Hepatocyte (in vitro differentiated cells): ENCODE measurements around the gene SMOC1. TPM values are rescaled to one million over a fixed set of nuclear protein-coding genes. Genes with fewer than 3 reads are reported as not detected.
A peak's percentile ranks its signal among the peaks of the same experiment; 100 is the strongest.

Experiments used
- DNase-seq: peaks from one replicate; pipeline ENCODE4 v3.0.0-alpha.2; 2016; ENCODE audit warnings: low spot score
- H2AFZ ChIP-seq: fragments of 200-600 bp; sonication (generic); 2 replicates; pipeline ENCODE4 v1.6.0; 2016; ENCODE audit warnings: antibody characterized with exemption, mild to moderate bottlenecking
- H3K27ac ChIP-seq: fragments of 200-600 bp; sonication (generic); 2 replicates; pipeline ENCODE4 v1.5.1; 2016; ENCODE audit warnings: mild to moderate bottlenecking
- H3K27me3 ChIP-seq: fragments of 200-600 bp; sonication (generic); 2 replicates; pipeline ENCODE4 v1.6.1; 2016
- H3K36me3 ChIP-seq: fragments of 200-600 bp; sonication (generic); replicated peaks from 2 replicates; pipeline ENCODE4 v1.5.1; 2016; ENCODE audit warnings: low read depth; ENCODE audit not compliant: insufficient read depth
- H3K4me1 ChIP-seq: fragments of 200-600 bp; sonication (generic); 2 replicates; pipeline ENCODE4 v1.5.1; 2016; ENCODE audit warnings: mild to moderate bottlenecking, moderate library complexity; ENCODE audit not compliant: insufficient read depth
- H3K4me2 ChIP-seq: fragments of 200-600 bp; sonication (generic); 2 replicates; pipeline ENCODE4 v1.6.0; 2016
- H3K4me3 ChIP-seq: fragments of 200-600 bp; sonication (generic); 2 replicates; pipeline ENCODE4 v1.5.1; 2016; ENCODE audit warnings: mild to moderate bottlenecking
- H3K79me2 ChIP-seq: fragments of 200-600 bp; sonication (generic); 2 replicates; pipeline ENCODE4 v1.6.0; 2017; ENCODE audit warnings: mild to moderate bottlenecking
- H3K9me2 ChIP-seq: fragments of 200-600 bp; sonication (generic); replicated peaks from 2 replicates; pipeline ENCODE4 v1.6.0; 2017; ENCODE audit warnings: mild to moderate bottlenecking; ENCODE audit not compliant: insufficient read depth
- H3K9me3 ChIP-seq: fragments of 200-600 bp; sonication (generic); 2 replicates; pipeline ENCODE4 v1.5.1; 2016; ENCODE audit warnings: low read depth, mild to moderate bottlenecking
- H4K20me1 ChIP-seq: fragments of 200-600 bp; sonication (generic); 2 replicates; pipeline ENCODE4 v1.6.0; 2016; ENCODE audit warnings: mild to moderate bottlenecking; ENCODE audit not compliant: insufficient read depth, poor library complexity, severe bottlenecking
- EZH2 ChIP-seq: fragments of 200-600 bp; sonication (generic); IDR thresholded peaks from 2 replicates; pipeline ENCODE4 v1.6.1; 2016; ENCODE audit warnings: antibody characterized with exemption, mild to moderate bottlenecking, borderline replicate concordance
- EZH2phosphoT487 ChIP-seq: fragments of 200-600 bp; sonication (generic); IDR thresholded peaks from one replicate; pipeline ENCODE4 v1.6.1; 2018; ENCODE audit warnings: antibody characterized with exemption, mild to moderate bottlenecking, low read depth, moderate library complexity; ENCODE audit not compliant: unreplicated experiment, severe bottlenecking
- WGBS: methylation state at CpG from one replicate; pipeline ENCODE4 v1.1.6; 2016; ENCODE audit warnings: low lambda C conversion rate; ENCODE audit errors: missing lambda C conversion rate; 5-methylcytosine and 5-hydroxymethylcytosine counted together
- polyA plus RNA-seq: library from polyadenylated mRNA; unstranded; fragments of >200 nt; fragmentation: Nextera tagmentation; extraction: Ambion mirVana; gene quantifications from 2 replicates; pipeline ENCODE4 v1.2.1, GENCODE V29; 2016
- total RNA-seq: library from RNA; depleted of rRNA; stranded (reverse); fragments of >200 nt; gene quantifications from 2 replicates; pipeline ENCODE4 v1.2.3, GENCODE V29; 2014
- TF ChIP-seq, protein P1 (sequence below): fragments of 200-600 bp; sonication (generic); IDR thresholded peaks from 2 replicates; pipeline ENCODE4 v1.5.1; 2016; ENCODE audit warnings: antibody characterized with exemption, mild to moderate bottlenecking; ENCODE audit not compliant: poor library complexity

Gene SMOC1
- total and polyA plus RNA-seq, 2 experiments from 2014 or later: 2.1 to 6.2 TPM

DNA sequence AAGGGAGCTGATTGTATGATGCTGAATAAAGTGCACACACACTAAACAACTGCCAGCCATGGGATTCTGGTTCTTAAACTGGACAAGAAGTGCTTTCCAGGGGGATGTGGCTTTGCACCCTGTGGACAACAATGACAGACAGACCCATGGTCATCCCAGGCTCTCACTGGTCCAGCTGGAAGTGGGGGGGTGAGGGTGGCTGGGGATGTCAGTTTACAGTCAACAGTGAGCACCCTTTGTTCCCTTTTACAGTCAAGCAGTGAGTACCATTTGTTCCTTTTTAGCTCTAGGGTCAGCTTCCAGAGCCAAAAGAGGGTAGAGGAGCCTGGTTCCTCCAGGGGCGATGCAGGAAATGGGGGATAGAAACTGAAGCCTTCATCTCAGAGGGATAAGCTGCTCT lies 100.7 kb downstream of the SMOC1 start:
- WGBS: 100% methylated on average over 1 of the region's 1 CpG
- no peak for TF ChIP-seq EZH2
- TF ChIP-seq, protein P1, sequence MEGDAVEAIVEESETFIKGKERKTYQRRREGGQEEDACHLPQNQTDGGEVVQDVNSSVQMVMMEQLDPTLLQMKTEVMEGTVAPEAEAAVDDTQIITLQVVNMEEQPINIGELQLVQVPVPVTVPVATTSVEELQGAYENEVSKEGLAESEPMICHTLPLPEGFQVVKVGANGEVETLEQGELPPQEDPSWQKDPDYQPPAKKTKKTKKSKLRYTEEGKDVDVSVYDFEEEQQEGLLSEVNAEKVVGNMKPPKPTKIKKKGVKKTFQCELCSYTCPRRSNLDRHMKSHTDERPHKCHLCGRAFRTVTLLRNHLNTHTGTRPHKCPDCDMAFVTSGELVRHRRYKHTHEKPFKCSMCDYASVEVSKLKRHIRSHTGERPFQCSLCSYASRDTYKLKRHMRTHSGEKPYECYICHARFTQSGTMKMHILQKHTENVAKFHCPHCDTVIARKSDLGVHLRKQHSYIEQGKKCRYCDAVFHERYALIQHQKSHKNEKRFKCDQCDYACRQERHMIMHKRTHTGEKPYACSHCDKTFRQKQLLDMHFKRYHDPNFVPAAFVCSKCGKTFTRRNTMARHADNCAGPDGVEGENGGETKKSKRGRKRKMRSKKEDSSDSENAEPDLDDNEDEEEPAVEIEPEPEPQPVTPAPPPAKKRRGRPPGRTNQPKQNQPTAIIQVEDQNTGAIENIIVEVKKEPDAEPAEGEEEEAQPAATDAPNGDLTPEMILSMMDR: no peak
- TF ChIP-seq EZH2phosphoT487: no peak
- no peak overlapping the region for H2AFZ ChIP-seq
- no peaks in the 10 kb centered on the region for H3K9me2 ChIP-seq
- H3K27me3 ChIP-seq: no peaks in the 10 kb centered on the region
- no peak overlapping the region for H3K4me3 ChIP-seq
- peaks cover 16% of the 10 kb centered on the region for H3K4me1 ChIP-seq
- H3K36me3 ChIP-seq: no peaks in the 10 kb centered on the region
- H3K79me2 ChIP-seq: no peaks in the 10 kb centered on the region
- H3K27ac ChIP-seq: no peak overlapping the region
- H4K20me1 ChIP-seq: no peaks in the 10 kb centered on the region
- no peak for DNase-seq
- no peaks in the 10 kb centered on the region for H3K9me3 ChIP-seq
- no peak overlapping the region for H3K4me2 ChIP-seq

DNA sequence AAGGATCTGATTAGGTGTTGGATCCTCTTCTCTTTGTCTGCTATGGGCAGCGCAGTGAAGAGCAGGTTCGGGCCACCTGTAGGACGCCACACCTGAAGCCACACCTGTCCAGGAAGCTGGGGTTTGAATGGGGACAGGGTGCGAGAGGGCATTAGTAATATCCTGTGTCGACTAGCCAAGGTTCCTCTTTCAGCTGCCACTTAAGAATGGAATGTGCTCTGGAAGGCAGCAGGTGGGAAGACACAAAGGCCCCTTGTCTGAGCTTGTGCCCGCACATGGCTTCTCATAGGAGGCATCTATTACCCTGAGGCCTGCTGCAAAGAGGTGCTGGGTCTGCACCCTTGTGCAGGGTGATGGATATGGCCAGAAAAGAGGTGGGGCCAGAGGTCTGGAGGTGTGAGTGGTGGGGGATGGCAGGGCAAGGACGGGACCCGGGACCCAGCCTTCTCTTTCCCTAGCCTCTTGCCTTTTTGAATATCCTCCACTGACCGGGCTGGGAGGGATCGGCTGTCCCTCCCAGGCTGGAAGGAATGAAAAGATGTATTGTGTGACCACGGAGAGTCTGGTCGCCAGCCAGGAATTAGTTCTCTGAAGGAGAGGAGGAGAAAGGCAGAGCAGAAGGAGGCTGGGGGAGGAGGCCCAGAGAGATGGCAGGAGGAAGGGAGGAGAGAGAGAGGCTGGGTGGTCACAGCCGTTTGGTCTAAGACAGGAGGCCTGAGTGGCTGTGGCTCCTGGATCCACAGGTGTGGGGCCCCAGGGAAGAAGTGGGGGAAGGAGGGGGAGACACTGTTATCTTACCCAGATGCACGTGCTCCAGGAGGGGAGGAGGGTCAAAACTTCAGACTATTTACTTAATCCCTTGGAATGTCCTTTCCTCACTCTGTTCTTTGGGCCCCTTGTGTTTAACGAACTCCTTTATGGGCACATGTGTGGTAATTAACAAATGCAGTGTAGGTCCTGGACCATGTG lies 101.5 kb downstream of the SMOC1 start:
- Histone ChIP-seq H2AFZ (no peak overlapping the region), H3K36me3 (no peaks in the 10 kb centered on the region), H3K27ac (peak overlapping the region; percentile 48), H3K9me2 (no peaks in the 10 kb centered on the region), H3K4me2 (no peak overlapping the region), H4K20me1 (no peaks in the 10 kb centered on the region), H3K79me2 (no peaks in the 10 kb centered on the region), H3K4me3 (no peak overlapping the region), H3K4me1 (peaks cover 20% of the 10 kb centered on the region), H3K27me3 (no peaks in the 10 kb centered on the region), H3K9me3 (no peaks in the 10 kb centered on the region)
- WGBS: 71% methylated on average over 15 of the region's 15 CpGs
- TF ChIP-seq, protein P1: no peak
- TF ChIP-seq EZH2: no peak
- TF ChIP-seq EZH2phosphoT487: no peak
- no peak for DNase-seq

DNA sequence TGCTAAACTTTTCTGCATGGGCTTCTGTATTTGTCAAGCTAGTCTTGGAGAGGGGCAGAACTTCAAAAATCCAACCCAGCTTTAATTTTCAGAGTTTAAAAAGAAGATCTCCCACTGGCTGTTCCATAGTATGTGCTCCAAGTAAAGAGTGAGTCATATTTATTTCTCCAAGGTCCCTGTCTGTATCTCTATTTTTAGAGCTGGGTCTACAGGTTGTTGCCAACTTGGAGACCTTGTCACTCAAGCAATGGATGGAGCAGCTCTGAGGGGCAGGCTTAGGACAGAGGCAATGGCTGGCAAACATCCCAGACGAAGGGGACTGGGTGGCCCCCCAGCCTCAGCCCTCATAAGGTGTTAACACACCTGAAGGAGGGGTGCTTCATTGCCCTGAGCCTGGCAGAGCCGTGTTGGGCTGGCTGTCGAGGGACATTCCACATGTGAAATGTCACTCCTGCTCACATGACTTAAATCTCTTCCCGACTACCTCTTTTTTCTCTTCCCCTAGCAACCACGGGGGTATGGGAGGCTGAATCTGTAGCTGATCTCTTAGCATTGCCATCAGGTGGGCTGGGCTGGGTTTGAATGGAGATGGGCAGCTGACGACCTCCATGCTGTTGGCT lies 103.1 kb downstream of the SMOC1 start:
- Histone ChIP-seq H3K9me3 (no peaks in the 10 kb centered on the region), H3K4me1 (peaks cover 20% of the 10 kb centered on the region), H3K27ac (peak overlapping the region; percentile 40), H3K4me3 (no peak overlapping the region), H3K36me3 (no peaks in the 10 kb centered on the region), H3K79me2 (no peaks in the 10 kb centered on the region), H3K9me2 (no peaks in the 10 kb centered on the region), H4K20me1 (no peaks in the 10 kb centered on the region), H3K27me3 (no peaks in the 10 kb centered on the region), H3K4me2 (no peak overlapping the region), H2AFZ (no peak overlapping the region)
- DNase-seq: no peak
- WGBS: 70% methylated on average over 6 of the region's 6 CpGs
- TF ChIP-seq EZH2phosphoT487: no peak

DNA sequence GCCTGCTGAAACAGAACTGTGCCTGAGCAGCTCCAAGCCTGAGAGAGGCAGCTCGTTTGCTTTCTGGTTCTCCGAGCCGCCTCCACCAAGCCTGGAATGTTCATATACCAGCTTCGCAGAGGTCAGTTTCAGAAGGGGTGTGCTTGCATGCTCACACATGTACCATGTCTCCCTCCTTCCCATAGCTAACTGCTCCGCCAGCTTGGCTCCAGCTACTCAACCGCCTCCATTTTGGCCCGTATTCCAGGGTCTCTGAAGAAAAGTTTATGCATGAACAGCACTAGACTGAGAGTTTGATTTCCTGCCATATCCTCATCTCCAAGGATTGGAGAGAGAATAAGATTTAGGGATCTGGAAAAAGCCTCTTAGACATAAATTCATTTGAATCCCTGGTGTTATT lies 103.7 kb downstream of the SMOC1 start:
- Histone ChIP-seq H3K4me1 (peaks cover 20% of the 10 kb centered on the region), H3K4me2 (no peak overlapping the region), H3K9me2 (no peaks in the 10 kb centered on the region), H3K79me2 (no peaks in the 10 kb centered on the region), H3K9me3 (no peaks in the 10 kb centered on the region), H4K20me1 (no peaks in the 10 kb centered on the region), H3K4me3 (no peak overlapping the region), H3K36me3 (no peaks in the 10 kb centered on the region), H3K27me3 (no peaks in the 10 kb centered on the region), H3K27ac (no peak overlapping the region), H2AFZ (no peak overlapping the region)
- WGBS: 88% methylated on average over 7 of the region's 7 CpGs
- no peak for DNase-seq
- TF ChIP-seq EZH2 (no peak), EZH2phosphoT487 (no peak)
- TF ChIP-seq, protein P1: no peak
